WERI-Rb-1 (cell line): ENCODE measurements around the gene COL6A3.

Source experiments
- DNase-seq: peaks from one replicate; pipeline ENCODE4 v3.0.0-alpha.2; 2020
- H3K27ac ChIP-seq: fragments of 250-450 bp; sonication (Bioruptor Pico); 2 replicates; pipeline ENCODE4 v1.5.1; 2020; ENCODE audit warnings: mild to moderate bottlenecking, moderate library complexity
- H3K27me3 ChIP-seq: fragments of 250-450 bp; sonication (Bioruptor Pico); 2 replicates; pipeline ENCODE4 v1.5.1; 2021; ENCODE audit warnings: mild to moderate bottlenecking, low read depth, moderate library complexity; ENCODE audit not compliant: insufficient read depth, severe bottlenecking
- H3K36me3 ChIP-seq: fragments of 250-450 bp; sonication (Bioruptor Pico); 2 replicates; pipeline ENCODE4 v1.5.1; 2020; ENCODE audit warnings: mild to moderate bottlenecking, moderate library complexity
- H3K4me3 ChIP-seq: 2 replicates; pipeline ENCODE4 v1.5.1; 2011; ENCODE audit warnings: low read depth, mild to moderate bottlenecking, control low read depth, low read length
- H3K9me3 ChIP-seq: fragments of 250-450 bp; sonication (Bioruptor Pico); 2 replicates; pipeline ENCODE4 v1.5.1; 2021; ENCODE audit warnings: mild to moderate bottlenecking, moderate library complexity; ENCODE audit not compliant: severe bottlenecking
- CTCF ChIP-seq: IDR thresholded peaks from 2 replicates; pipeline ENCODE4 v1.5.1; 2011; ENCODE audit warnings: low read depth, mild to moderate bottlenecking, control low read depth, inconsistent platforms, low read length

COL6A3 gene

GRCh38 chr2:237371856-237372255, 42.1 kb downstream of the COL6A3 start:
- no peak for TF ChIP-seq CTCF
- Histone ChIP-seq H3K36me3 (no peaks in the 10 kb centered on the region), H3K27ac (no peak overlapping the region), H3K27me3 (peaks cover 96% of the 10 kb centered on the region), H3K9me3 (peaks cover 6% of the 10 kb centered on the region), H3K4me3 (no peak overlapping the region)
- no peak for DNase-seq

- no peak for TF ChIP-seq CTCF
- Histone ChIP-seq H3K36me3 (no peaks in the 10 kb centered on the region), H3K27me3 (peaks cover 96% of the 10 kb centered on the region), H3K4me3 (no peak overlapping the region), H3K9me3 (no peaks in the 10 kb centered on the region), H3K27ac (no peak overlapping the region)
- no peak for DNase-seq
These were observed 48.3 kb downstream of the COL6A3 start for GRCh38 chr2:237365671-237366070.

GRCh38 chr2:237364655-237365054, 49.3 kb downstream of the COL6A3 start:
- Histone ChIP-seq H3K36me3 (no peaks in the 10 kb centered on the region), H3K4me3 (no peak overlapping the region), H3K27ac (no peak overlapping the region), H3K27me3 (peaks cover 96% of the 10 kb centered on the region), H3K9me3 (no peaks in the 10 kb centered on the region)
- TF ChIP-seq CTCF, result no peak
- no peak for DNase-seq

GRCh38 chr2:237361194-237362004, 52.6 kb downstream of the COL6A3 start:
- Histone ChIP-seq H3K36me3 (no peaks in the 10 kb centered on the region), H3K27ac (no peak overlapping the region), H3K9me3 (no peaks in the 10 kb centered on the region), H3K27me3 (peaks cover 97% of the 10 kb centered on the region), H3K4me3 (no peak overlapping the region)
- no peak for TF ChIP-seq CTCF
- DNase-seq, result no peak

- TF ChIP-seq CTCF, result no peak
- Histone ChIP-seq H3K4me3 (no peak overlapping the region), H3K27ac (no peak overlapping the region), H3K27me3 (peaks cover 99% of the 10 kb centered on the region), H3K9me3 (no peaks in the 10 kb centered on the region), H3K36me3 (no peaks in the 10 kb centered on the region)
- no peak for DNase-seq
These were observed 53.8 kb downstream of the COL6A3 start for GRCh38 chr2:237359894-237360780.
